Neural cell (in vitro differentiated cells): ENCODE data around the gene E4F1. TPM values are rescaled to one million over a fixed set of nuclear protein-coding genes. Genes with fewer than 3 reads are reported as not detected.

ENCODE experiments used
- H2AFZ ChIP-seq: fragments of 200-600, 300-800 bp; sonication (generic), shearing (Covaris generic); 2 replicates; pipeline ENCODE4 v1.6.0; 2014; ENCODE audit warnings: low read depth, mild to moderate bottlenecking, antibody characterized with exemption, low read length, moderate library complexity
- H3F3A ChIP-seq: fragments of 200-600 bp; shearing (Covaris generic); 2 replicates; pipeline ENCODE4 v1.6.1; 2016; ENCODE audit warnings: mild to moderate bottlenecking, moderate library complexity, mixed read lengths, antibody characterized with exemption, low read length; ENCODE audit not compliant: insufficient read depth, poor library complexity, severe bottlenecking
- H3K27ac ChIP-seq: fragments of 200-600, 300-800 bp; sonication (generic), shearing (Covaris generic); 2 replicates; pipeline ENCODE4 v1.5.1; 2014; ENCODE audit warnings: mild to moderate bottlenecking, low read length, moderate library complexity
- H3K27me3 ChIP-seq: fragments of 300-800, 200-600 bp; sonication (generic), shearing (Covaris generic); 2 replicates; pipeline ENCODE4 v1.6.0; 2014; ENCODE audit warnings: mild to moderate bottlenecking, low read depth, low read length, moderate library complexity; ENCODE audit not compliant: insufficient read depth
- H3K36me3 ChIP-seq: fragments of 300-800, 200-600 bp; sonication (generic), shearing (Covaris generic); 2 replicates; pipeline ENCODE4 v1.5.1; 2014; ENCODE audit warnings: mild to moderate bottlenecking, antibody characterized with exemption, low read length, moderate library complexity; ENCODE audit not compliant: insufficient read depth
- H3K4me2 ChIP-seq: fragments of 300-800, 200-600 bp; sonication (generic), shearing (Covaris generic); 2 replicates; pipeline ENCODE4 v1.6.0; 2014; ENCODE audit warnings: mild to moderate bottlenecking, low read length
- H3K4me3 ChIP-seq: fragments of 300-800, 200-600 bp; sonication (generic), shearing (Covaris generic); 2 replicates; pipeline ENCODE4 v1.5.1; 2014; ENCODE audit warnings: mild to moderate bottlenecking, low read length, moderate library complexity
- H3K79me2 ChIP-seq: fragments of 200-600 bp; shearing (Covaris generic); replicated peaks from 2 replicates; pipeline ENCODE4 v1.6.0; 2014; ENCODE audit warnings: mild to moderate bottlenecking, low read length, moderate library complexity; ENCODE audit not compliant: insufficient read depth
- H3K9ac ChIP-seq: fragments of 300-800, 200-600 bp; sonication (generic), shearing (Covaris generic); 2 replicates; pipeline ENCODE4 v1.6.1; 2016; ENCODE audit warnings: mild to moderate bottlenecking, low read length, mixed read lengths
- H3K9me2 ChIP-seq: fragments of 200-600 bp; shearing (Covaris generic); 2 replicates; pipeline ENCODE4 v1.6.1; 2016; ENCODE audit warnings: mild to moderate bottlenecking, low read length, mixed read lengths; ENCODE audit not compliant: insufficient read depth
- H3K9me3 ChIP-seq: fragments of 200-600, 300-800 bp; sonication (generic), shearing (Covaris generic); 2 replicates; pipeline ENCODE4 v1.6.1; 2016; ENCODE audit warnings: mild to moderate bottlenecking, mixed run types, low read length, moderate library complexity, mixed read lengths
- H4K20me1 ChIP-seq: fragments of 200-600 bp; shearing (Covaris generic); 2 replicates; pipeline ENCODE4 v1.6.1; 2016; ENCODE audit warnings: mild to moderate bottlenecking, mixed run types; ENCODE audit not compliant: insufficient read depth
- EP300 ChIP-seq: fragments of 450-650 bp; conservative IDR thresholded peaks from 2 replicates; pipeline ENCODE4 v1.6.1; 2014; ENCODE audit warnings: antibody characterized with exemption, mild to moderate bottlenecking, moderate library complexity; ENCODE audit not compliant: poor library complexity, severe bottlenecking
- EZH2 ChIP-seq: fragments of 200-600, 300-800 bp; shearing (Covaris generic), sonication (generic); IDR thresholded peaks from 2 replicates; pipeline ENCODE4 v1.6.1; 2014; ENCODE audit warnings: antibody characterized with exemption, low read length, borderline replicate concordance, mild to moderate bottlenecking; ENCODE audit not compliant: insufficient read depth, poor library complexity, severe bottlenecking
- MXI1 ChIP-seq: fragments of 450-650 bp; conservative IDR thresholded peaks from 2 replicates; pipeline ENCODE4 v1.6.1; 2014; ENCODE audit warnings: antibody characterized with exemption, mild to moderate bottlenecking; ENCODE audit not compliant: poor library complexity, severe bottlenecking
- POLR2AphosphoS5 ChIP-seq: IDR thresholded peaks from 2 replicates; pipeline ENCODE4 v1.6.1; 2012
- RAD21 ChIP-seq: fragments of 450-650 bp; conservative IDR thresholded peaks from 2 replicates; pipeline ENCODE4 v1.6.1; 2014; ENCODE audit warnings: antibody characterized with exemption, mild to moderate bottlenecking, moderate library complexity
- REST ChIP-seq: IDR thresholded peaks from 2 replicates; pipeline ENCODE4 v1.6.1; 2012; ENCODE audit warnings: borderline replicate concordance
- SMC3 ChIP-seq: fragments of 450-650 bp; conservative IDR thresholded peaks from 2 replicates; pipeline ENCODE4 v1.6.1; 2014; ENCODE audit warnings: antibody characterized with exemption, mild to moderate bottlenecking, moderate library complexity; ENCODE audit not compliant: poor library complexity
- TAF1 ChIP-seq: IDR thresholded peaks from 2 replicates; pipeline ENCODE4 v1.6.1; 2012; ENCODE audit warnings: low read depth
- polyA plus RNA-seq: library from polyadenylated mRNA; depleted of rRNA; stranded (reverse); fragments of >200 nt; gene quantifications from 2 replicates; pipeline ENCODE4 v1.2.3, GENCODE V29; 2014
- TF ChIP-seq, protein P1 (sequence below): fragments of 450-650 bp; IDR thresholded peaks from 2 replicates; pipeline ENCODE4 v1.5.1; 2014; ENCODE audit warnings: antibody characterized with exemption, mild to moderate bottlenecking, moderate library complexity; ENCODE audit not compliant: poor library complexity, severe bottlenecking

The E4F1 gene
- polyA plus RNA-seq, 1 donor from 2014 or later: 64.9 TPM

DNA sequence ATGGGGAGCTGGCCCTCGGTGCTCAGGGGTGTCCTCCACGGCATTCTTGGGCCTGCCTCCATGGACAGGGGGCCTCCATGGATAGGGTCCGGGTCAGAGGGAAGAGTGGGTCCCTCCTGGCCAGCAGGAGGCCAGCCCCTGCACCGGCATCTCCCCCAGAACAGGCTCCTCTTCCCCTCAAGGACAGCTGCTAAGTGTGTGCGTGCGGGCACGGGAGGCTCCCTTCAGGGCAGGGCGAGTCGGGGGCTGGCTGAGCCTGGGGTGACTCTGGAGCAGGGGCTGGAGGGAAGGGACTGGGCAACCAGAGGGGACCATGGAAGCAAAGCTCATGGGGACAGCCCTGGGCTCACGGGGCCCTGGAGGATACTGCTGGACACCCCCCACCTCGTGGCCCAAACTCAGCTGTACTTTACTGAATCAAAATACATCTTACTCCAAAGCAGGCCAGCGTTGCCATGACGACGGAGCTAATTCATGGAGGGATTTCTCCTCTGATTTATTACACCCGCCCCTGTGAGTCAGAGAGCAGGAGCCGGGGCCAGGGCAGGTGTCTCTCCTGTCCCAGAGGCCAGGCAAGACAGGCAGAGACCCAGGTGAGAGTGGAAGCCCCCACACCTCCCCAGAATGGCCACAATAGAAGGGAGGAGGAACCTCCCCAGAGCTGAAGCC, 29.1 kb upstream of the E4F1 start:
- H3K36me3 ChIP-seq: no peaks in the 10 kb centered on the region

DNA sequence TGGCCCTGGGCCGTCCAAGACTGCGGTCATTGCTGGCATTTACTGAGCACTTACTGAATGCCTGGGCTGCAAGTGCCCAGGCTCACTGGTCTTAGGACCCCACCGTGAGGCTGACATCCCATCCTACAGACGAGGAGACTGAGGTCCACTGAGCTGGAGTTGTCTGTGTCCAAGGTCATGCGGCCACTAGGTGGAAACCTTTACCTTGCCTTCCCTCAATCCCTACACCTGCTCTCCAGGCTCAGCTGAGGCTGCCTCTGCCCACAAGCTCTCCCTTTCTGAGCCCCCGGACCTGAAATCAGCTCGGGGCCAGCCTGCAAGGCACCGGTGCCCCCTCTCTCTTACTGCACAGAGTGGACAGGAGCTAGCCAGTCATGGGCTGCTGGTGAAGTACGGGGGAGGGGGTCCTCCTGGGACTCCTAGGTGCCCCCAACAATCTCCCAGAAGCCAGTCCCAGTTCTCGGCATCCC, 28.5 kb upstream of the E4F1 start:
- no peak overlapping the region for H3K27ac ChIP-seq
- no peak overlapping the region for H2AFZ ChIP-seq
- H3F3A ChIP-seq: no peaks in the 10 kb centered on the region
- H3K9me3 ChIP-seq: no peaks in the 10 kb centered on the region
- H3K79me2 ChIP-seq: peaks cover 2% of the 10 kb centered on the region
- peak overlapping the region; percentile 80 for H3K4me2 ChIP-seq
- H3K9me2 ChIP-seq: no peaks in the 10 kb centered on the region
- H3K4me3 ChIP-seq: peak overlapping the region; percentile 76
- H3K27me3 ChIP-seq: peaks cover 3% of the 10 kb centered on the region
- H3K36me3 ChIP-seq: no peaks in the 10 kb centered on the region
- peak overlapping the region; percentile 73 for H3K9ac ChIP-seq
- no peaks in the 10 kb centered on the region for H4K20me1 ChIP-seq
- TF ChIP-seq TAF1 (no peak), REST (no peak), SMC3 (peak; percentile 56), MXI1 (no peak), POLR2AphosphoS5 (no peak), EP300 (no peak)
- TF ChIP-seq, protein P1, sequence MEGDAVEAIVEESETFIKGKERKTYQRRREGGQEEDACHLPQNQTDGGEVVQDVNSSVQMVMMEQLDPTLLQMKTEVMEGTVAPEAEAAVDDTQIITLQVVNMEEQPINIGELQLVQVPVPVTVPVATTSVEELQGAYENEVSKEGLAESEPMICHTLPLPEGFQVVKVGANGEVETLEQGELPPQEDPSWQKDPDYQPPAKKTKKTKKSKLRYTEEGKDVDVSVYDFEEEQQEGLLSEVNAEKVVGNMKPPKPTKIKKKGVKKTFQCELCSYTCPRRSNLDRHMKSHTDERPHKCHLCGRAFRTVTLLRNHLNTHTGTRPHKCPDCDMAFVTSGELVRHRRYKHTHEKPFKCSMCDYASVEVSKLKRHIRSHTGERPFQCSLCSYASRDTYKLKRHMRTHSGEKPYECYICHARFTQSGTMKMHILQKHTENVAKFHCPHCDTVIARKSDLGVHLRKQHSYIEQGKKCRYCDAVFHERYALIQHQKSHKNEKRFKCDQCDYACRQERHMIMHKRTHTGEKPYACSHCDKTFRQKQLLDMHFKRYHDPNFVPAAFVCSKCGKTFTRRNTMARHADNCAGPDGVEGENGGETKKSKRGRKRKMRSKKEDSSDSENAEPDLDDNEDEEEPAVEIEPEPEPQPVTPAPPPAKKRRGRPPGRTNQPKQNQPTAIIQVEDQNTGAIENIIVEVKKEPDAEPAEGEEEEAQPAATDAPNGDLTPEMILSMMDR: peak; percentile 71

More for the DNA sequence above, 29.1 kb upstream of the E4F1 start:
- Histone ChIP-seq H2AFZ (no peak overlapping the region), H3K9me2 (no peaks in the 10 kb centered on the region), H3K4me3 (peak overlapping the region; percentile 76), H3F3A (no peaks in the 10 kb centered on the region), H3K27me3 (peaks cover 3% of the 10 kb centered on the region), H3K9me3 (no peaks in the 10 kb centered on the region), H3K4me2 (peak overlapping the region; percentile 80), H3K9ac (peak overlapping the region; percentile 73), H3K27ac (no peak overlapping the region), H3K79me2 (peaks cover 2% of the 10 kb centered on the region), H4K20me1 (no peaks in the 10 kb centered on the region)
- TF ChIP-seq EZH2: no peak
- TF ChIP-seq EP300: no peak
- TF ChIP-seq, protein P1: no peak
- TF ChIP-seq REST: no peak
- no peak for TF ChIP-seq POLR2AphosphoS5
- TF ChIP-seq SMC3: no peak
- TF ChIP-seq MXI1: no peak
- TF ChIP-seq TAF1: no peak
- TF ChIP-seq RAD21: no peak
